ENCODE measurements around the gene SSPN.
A peak's percentile ranks its signal among the peaks of the same experiment; 100 is the strongest.
"Not testable (repeated sequence)": the region's sequence is repeated elsewhere in the genome, so short reads cannot be mapped to it uniquely, and the experiment has no call there.

The SSPN gene

GRCh38 chr12:26229910-26230309 lies 34.5 kb downstream of the SSPN start:
- in situ Hi-C loops (cut with HindIII; ENCODE audit: low sequenced_read_pairs) = no loop called here
- TF ChIP-seq CTCF (IDR thresholded peaks at IDR 0.05; ENCODE audit: low read depth, low read length, missing control alignments) = no peak
- no peak for DNase-seq (ENCODE audit: low read depth)
- H3K4me3 ChIP-seq (ENCODE audit: low read depth, low read length) = no peak overlapping the region

- no peak overlapping the region for H3K4me3 ChIP-seq (ENCODE audit: low read depth, low read length)
- no peak for TF ChIP-seq CTCF (IDR thresholded peaks at IDR 0.05; ENCODE audit: low read depth, low read length, missing control alignments)
- no peak for DNase-seq (ENCODE audit: low read depth)
- in situ Hi-C loops (cut with HindIII; ENCODE audit: low sequenced_read_pairs) = no loop called here
Observed at GRCh38 chr12:26231470-26231869, 36.1 kb downstream of the SSPN start.

- DNase-seq (ENCODE audit: low read depth) = no peak
- no peak overlapping the region for H3K4me3 ChIP-seq (ENCODE audit: low read depth, low read length)
- in situ Hi-C loops (cut with HindIII; ENCODE audit: low sequenced_read_pairs) = no loop called here
- TF ChIP-seq CTCF (IDR thresholded peaks at IDR 0.05; ENCODE audit: low read depth, low read length, missing control alignments) = no peak
Observed at GRCh38 chr12:26231921-26232320, 36.5 kb downstream of the SSPN start.

- no peak for DNase-seq (ENCODE audit: low read depth)
- no peak overlapping the region for H3K4me3 ChIP-seq (ENCODE audit: low read depth, low read length)
- TF ChIP-seq CTCF (IDR thresholded peaks at IDR 0.05; ENCODE audit: low read depth, low read length, missing control alignments) = no peak
- in situ Hi-C loops (cut with HindIII; ENCODE audit: low sequenced_read_pairs) = no loop called here
Observed at GRCh38 chr12:26233631-26234030, 38.3 kb downstream of the SSPN start.

GRCh38 chr12:26235465-26235864 lies 40.1 kb downstream of the SSPN start:
- in situ Hi-C loops (cut with HindIII; ENCODE audit: low sequenced_read_pairs); H3K4me3 ChIP-seq (ENCODE audit: low read depth, low read length): not testable (repeated sequence)

GRCh38 chr12:26238341-26239121 lies 43.2 kb downstream of the SSPN start:
- TF ChIP-seq CTCF (IDR thresholded peaks at IDR 0.05; ENCODE audit: low read depth, low read length, missing control alignments) = no peak
- DNase-seq (ENCODE audit: low read depth) = no peak
- H3K4me3 ChIP-seq (ENCODE audit: low read depth, low read length) = no peak overlapping the region
- in situ Hi-C loops (cut with HindIII; ENCODE audit: low sequenced_read_pairs) = no loop called here

More at GRCh38 chr12:26235465-26235864, 40.1 kb downstream of the SSPN start:
- not testable (repeated sequence) for DNase-seq (ENCODE audit: low read depth)

GRCh38 chr12:26239122-26239851 lies 43.9 kb downstream of the SSPN start:
- peak; percentile 100 for DNase-seq (ENCODE audit: low read depth)
- in situ Hi-C loops (cut with HindIII; ENCODE audit: low sequenced_read_pairs) = no loop called here
- no peak overlapping the region for H3K4me3 ChIP-seq (ENCODE audit: low read depth, low read length)
- TF ChIP-seq CTCF (IDR thresholded peaks at IDR 0.05; ENCODE audit: low read depth, low read length, missing control alignments) = no peak

All from astrocyte of the cerebellum (primary cell).